HepG2 (cell line): ENCODE data around the gene HPCAL1. TPM values are rescaled to one million over a fixed set of nuclear protein-coding genes. Genes with fewer than 3 reads are reported as not detected.

Source experiments
- BORCS8-MEF2B ChIP-seq: sonication (generic); formaldehyde crosslinking; IDR thresholded peaks from 2 replicates; pipeline ENCODE4 v1.8.0; 2022; ENCODE audit warnings: mild to moderate bottlenecking, missing genetic modification reagents
- CCDC6 ChIP-seq: sonication (generic); formaldehyde crosslinking; IDR thresholded peaks from 2 replicates; pipeline ENCODE4 v1.8.1; 2022; ENCODE audit warnings: mild to moderate bottlenecking, missing genetic modification reagents, moderate library complexity
- CERS6 ChIP-seq: sonication (generic); formaldehyde crosslinking; IDR thresholded peaks from 2 replicates; pipeline ENCODE4 v1.5.0; 2020; ENCODE audit warnings: missing genetic modification reagents
- JUNB ChIP-seq: sonication (generic); formaldehyde crosslinking; IDR thresholded peaks from 2 replicates; pipeline ENCODE4 v1.8.0; 2022; ENCODE audit warnings: missing genetic modification reagents, mild to moderate bottlenecking, borderline replicate concordance
- MATR3 ChIP-seq: sonication (generic); formaldehyde crosslinking; IDR thresholded peaks from 2 replicates; pipeline ENCODE4 v1.4.0; 2020; ENCODE audit warnings: missing genetic modification reagents
- NR2F1 ChIP-seq, 2 experiments: fragments of 450-650 bp in 1 of 2; formaldehyde crosslinking in 1 of 2; IDR thresholded peaks; 2 replicates each; pipeline versions ENCODE4 v1.5.0 to v1.6.1; 2016 to 2020; ENCODE audit warnings: mild to moderate bottlenecking in 1 of 2, missing compliant biosample characterization in 1 of 2, missing genetic modification reagents in 1 of 2, moderate library complexity in 1 of 2
- SETDB1 ChIP-seq: sonication (generic); formaldehyde crosslinking; IDR thresholded peaks from 2 replicates; pipeline ENCODE4 v1.5.1; 2020; ENCODE audit warnings: missing genetic modification reagents, mild to moderate bottlenecking, borderline replicate concordance
- SMAD3 ChIP-seq: sonication (generic); formaldehyde crosslinking; IDR thresholded peaks from 2 replicates; pipeline ENCODE4 v1.4.0; 2020; ENCODE audit warnings: missing genetic modification reagents
- TEAD2 ChIP-seq: sonication (generic); formaldehyde crosslinking; IDR thresholded peaks from 2 replicates; pipeline ENCODE4 v1.9.0; 2021; ENCODE audit warnings: missing genetic modification reagents
- ZC3H13 ChIP-seq: sonication (generic); formaldehyde crosslinking; IDR thresholded peaks from 2 replicates; pipeline ENCODE4 v1.8.1; 2023; ENCODE audit warnings: mild to moderate bottlenecking, missing genetic modification reagents, moderate library complexity
- ZFY ChIP-seq: sonication (generic); formaldehyde crosslinking; IDR thresholded peaks from 2 replicates; pipeline ENCODE4 v1.4.0; 2020; ENCODE audit warnings: missing genetic modification reagents
- ZNF124 ChIP-seq: sonication (generic); formaldehyde crosslinking; IDR thresholded peaks from 2 replicates; pipeline ENCODE4 v1.4.0; 2020; ENCODE audit warnings: missing genetic modification reagents
- ZNF276 ChIP-seq: sonication (generic); formaldehyde crosslinking; IDR thresholded peaks from 2 replicates; pipeline ENCODE4 v1.4.0; 2020; ENCODE audit warnings: mild to moderate bottlenecking, low read depth, missing genetic modification reagents
- ZNF34 ChIP-seq: sonication (generic); formaldehyde crosslinking; IDR thresholded peaks from 2 replicates; pipeline ENCODE4 v1.4.0; 2020; ENCODE audit warnings: mild to moderate bottlenecking, missing genetic modification reagents, borderline replicate concordance
- ZNF563 ChIP-seq: sonication (generic); formaldehyde crosslinking; IDR thresholded peaks from 2 replicates; pipeline ENCODE4 v1.8.0; 2022; ENCODE audit warnings: mild to moderate bottlenecking, moderate library complexity, missing genetic modification reagents
- ZNF737 ChIP-seq: sonication (generic); formaldehyde crosslinking; IDR thresholded peaks from 2 replicates; pipeline ENCODE4 v1.5.0; 2020; ENCODE audit warnings: missing genetic modification reagents, mild to moderate bottlenecking, borderline replicate concordance
- polyA plus RNA-seq, 8 experiments: library from polyadenylated mRNA; depleted of rRNA in 3 of 8; stranded (reverse) in 7 of 8; unstranded in 1 of 8; fragments of >200 nt; fragmentation: Illumina TruSeq in 4 of 8; extraction: Trizol in 4 of 8; gene quantifications; 2 replicates each; pipeline versions ENCODE4 v1.2.1 to v1.2.3, GENCODE V29; 2011 to 2016; ENCODE audit warnings: low read depth in 4 of 8, missing spikeins in 1 of 8, mixed read lengths in 1 of 8; ENCODE audit not compliant: insufficient read depth in 1 of 8
- total RNA-seq, 5 experiments: library from RNA; depleted of rRNA; stranded (reverse); fragments of >200 nt; fragmentation: Illumina TruSeq; extraction: Trizol; gene quantifications; 2 replicates each; pipeline ENCODE4 v1.2.3, GENCODE V29; 2016; ENCODE audit warnings: low read depth in 1 of 5
- TF ChIP-seq, protein P1 (sequence below): sonication (generic); formaldehyde crosslinking; IDR thresholded peaks from 2 replicates; pipeline ENCODE4 v1.9.0; 2021; ENCODE audit warnings: missing genetic modification reagents, mild to moderate bottlenecking, borderline replicate concordance
- TF ChIP-seq, protein P2 (sequence below): fragments of 450-650 bp; IDR thresholded peaks from 2 replicates; pipeline ENCODE4 v1.6.1; 2017
- TF ChIP-seq, protein P3 (sequence below): sonication (generic); formaldehyde crosslinking; IDR thresholded peaks from 2 replicates; pipeline ENCODE4 v1.9.0; 2021; ENCODE audit warnings: missing genetic modification reagents, borderline replicate concordance

The HPCAL1 gene
- total and polyA plus RNA-seq, 2 of the 13 experiments (the other 11 are each of a cell fraction or from before 2014, with no cell fraction given): 29.5 to 29.9 TPM

DNA sequence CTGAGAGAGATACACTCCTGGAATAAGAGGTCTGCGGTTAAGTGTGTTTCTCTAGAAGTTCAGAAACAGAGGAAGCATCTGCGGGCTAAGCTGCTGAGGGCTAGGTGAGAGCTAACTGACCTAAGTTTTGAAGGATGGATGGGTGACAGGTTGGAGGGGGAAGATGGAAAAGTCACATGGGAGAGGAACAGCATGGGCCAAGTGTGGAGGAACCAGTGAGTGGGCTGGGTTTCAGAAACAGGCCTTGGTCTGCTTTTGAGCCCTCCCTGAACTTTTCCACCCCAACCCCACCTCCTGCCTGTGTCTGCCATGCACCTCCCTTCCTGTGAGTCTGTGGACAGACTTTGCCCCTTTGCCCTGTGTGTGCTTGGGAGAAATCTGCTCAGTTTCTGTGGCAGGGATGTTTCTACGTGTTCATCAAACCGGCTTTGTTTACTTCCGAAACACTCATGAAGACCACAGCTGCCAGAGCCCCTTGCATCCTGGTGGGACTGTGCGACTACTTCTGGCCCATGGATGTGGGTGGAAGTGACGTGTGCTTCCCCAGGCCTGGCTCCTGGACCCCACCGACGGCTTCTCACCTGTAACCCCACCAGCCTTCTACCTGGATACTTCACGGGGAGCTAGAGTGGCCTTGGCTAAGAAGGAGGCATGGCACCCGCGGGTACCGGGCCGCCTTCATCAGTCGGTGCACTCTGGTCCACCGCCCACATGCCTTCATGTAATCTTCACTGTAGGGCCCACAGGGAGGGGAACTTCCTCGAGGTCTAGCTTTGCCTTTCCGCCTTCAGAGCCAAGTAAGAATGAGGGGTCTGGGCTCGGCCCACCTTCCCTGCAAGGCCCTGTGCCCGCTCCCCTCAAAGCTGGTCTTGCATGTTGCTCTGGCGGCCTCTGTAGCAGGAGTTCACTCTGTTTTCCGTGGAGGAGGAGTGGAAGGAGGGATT is 1.4 kb upstream of the HPCAL1 start (continued):
- TF ChIP-seq, protein P1, sequence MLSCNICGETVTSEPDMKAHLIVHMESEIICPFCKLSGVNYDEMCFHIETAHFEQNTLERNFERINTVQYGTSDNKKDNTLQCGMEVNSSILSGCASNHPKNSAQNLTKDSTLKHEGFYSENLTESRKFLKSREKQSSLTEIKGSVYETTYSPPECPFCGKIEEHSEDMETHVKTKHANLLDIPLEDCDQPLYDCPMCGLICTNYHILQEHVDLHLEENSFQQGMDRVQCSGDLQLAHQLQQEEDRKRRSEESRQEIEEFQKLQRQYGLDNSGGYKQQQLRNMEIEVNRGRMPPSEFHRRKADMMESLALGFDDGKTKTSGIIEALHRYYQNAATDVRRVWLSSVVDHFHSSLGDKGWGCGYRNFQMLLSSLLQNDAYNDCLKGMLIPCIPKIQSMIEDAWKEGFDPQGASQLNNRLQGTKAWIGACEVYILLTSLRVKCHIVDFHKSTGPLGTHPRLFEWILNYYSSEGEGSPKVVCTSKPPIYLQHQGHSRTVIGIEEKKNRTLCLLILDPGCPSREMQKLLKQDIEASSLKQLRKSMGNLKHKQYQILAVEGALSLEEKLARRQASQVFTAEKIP (CRISPR knock-in tag): no peak
- TF ChIP-seq NR2F1 (CRISPR knock-in tag; IDR thresholded peaks at IDR 0.05): peak in 1 of 2 experiments; percentile 26; a peak in 1 of 4 replicates
- no peak for TF ChIP-seq MATR3 (CRISPR knock-in tag)
- no peak for TF ChIP-seq CERS6 (CRISPR knock-in tag)
- TF ChIP-seq SMAD3 (CRISPR knock-in tag): 0 out of 2 replicates have a peak, but pooled peaks have one; percentile 35
- peak; percentile 98 for TF ChIP-seq ZNF34 (CRISPR knock-in tag)
- no peak for TF ChIP-seq SETDB1 (CRISPR knock-in tag)
- TF ChIP-seq CCDC6 (CRISPR knock-in tag): peak; percentile 80; the same call in 1 of the 2 replicates
- TF ChIP-seq ZNF563 (CRISPR knock-in tag): peak; percentile 20; the same call in 1 of the 2 replicates
- TF ChIP-seq, protein P2, sequence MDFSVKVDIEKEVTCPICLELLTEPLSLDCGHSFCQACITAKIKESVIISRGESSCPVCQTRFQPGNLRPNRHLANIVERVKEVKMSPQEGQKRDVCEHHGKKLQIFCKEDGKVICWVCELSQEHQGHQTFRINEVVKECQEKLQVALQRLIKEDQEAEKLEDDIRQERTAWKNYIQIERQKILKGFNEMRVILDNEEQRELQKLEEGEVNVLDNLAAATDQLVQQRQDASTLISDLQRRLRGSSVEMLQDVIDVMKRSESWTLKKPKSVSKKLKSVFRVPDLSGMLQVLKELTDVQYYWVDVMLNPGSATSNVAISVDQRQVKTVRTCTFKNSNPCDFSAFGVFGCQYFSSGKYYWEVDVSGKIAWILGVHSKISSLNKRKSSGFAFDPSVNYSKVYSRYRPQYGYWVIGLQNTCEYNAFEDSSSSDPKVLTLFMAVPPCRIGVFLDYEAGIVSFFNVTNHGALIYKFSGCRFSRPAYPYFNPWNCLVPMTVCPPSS: no peak
- TF ChIP-seq BORCS8-MEF2B (CRISPR knock-in tag): peak; percentile 54; the same call in 1 of the 2 replicates
- peak; percentile 66 for TF ChIP-seq ZFY (CRISPR knock-in tag)
- TF ChIP-seq ZC3H13 (CRISPR knock-in tag): peak; percentile 94
- TF ChIP-seq TEAD2 (CRISPR knock-in tag): 0 out of 2 replicates have a peak, but pooled peaks have one; percentile 38
- no peak for TF ChIP-seq ZNF124 (CRISPR knock-in tag)
- no peak for TF ChIP-seq ZNF737 (CRISPR knock-in tag)
- 0 out of 2 replicates have a peak, but pooled peaks have one; percentile 35 for TF ChIP-seq JUNB
- TF ChIP-seq, protein P3, sequence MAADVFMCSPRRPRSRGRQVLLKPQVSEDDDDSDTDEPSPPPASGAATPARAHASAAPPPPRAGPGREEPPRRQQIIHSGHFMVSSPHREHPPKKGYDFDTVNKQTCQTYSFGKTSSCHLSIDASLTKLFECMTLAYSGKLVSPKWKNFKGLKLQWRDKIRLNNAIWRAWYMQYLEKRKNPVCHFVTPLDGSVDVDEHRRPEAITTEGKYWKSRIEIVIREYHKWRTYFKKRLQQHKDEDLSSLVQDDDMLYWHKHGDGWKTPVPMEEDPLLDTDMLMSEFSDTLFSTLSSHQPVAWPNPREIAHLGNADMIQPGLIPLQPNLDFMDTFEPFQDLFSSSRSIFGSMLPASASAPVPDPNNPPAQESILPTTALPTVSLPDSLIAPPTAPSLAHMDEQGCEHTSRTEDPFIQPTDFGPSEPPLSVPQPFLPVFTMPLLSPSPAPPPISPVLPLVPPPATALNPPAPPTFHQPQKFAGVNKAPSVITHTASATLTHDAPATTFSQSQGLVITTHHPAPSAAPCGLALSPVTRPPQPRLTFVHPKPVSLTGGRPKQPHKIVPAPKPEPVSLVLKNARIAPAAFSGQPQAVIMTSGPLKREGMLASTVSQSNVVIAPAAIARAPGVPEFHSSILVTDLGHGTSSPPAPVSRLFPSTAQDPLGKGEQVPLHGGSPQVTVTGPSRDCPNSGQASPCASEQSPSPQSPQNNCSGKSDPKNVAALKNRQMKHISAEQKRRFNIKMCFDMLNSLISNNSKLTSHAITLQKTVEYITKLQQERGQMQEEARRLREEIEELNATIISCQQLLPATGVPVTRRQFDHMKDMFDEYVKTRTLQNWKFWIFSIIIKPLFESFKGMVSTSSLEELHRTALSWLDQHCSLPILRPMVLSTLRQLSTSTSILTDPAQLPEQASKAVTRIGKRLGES (CRISPR knock-in tag): no peak
- TF ChIP-seq ZNF276: peak; percentile 77; the same call in 1 of the 2 replicates
